Measurements from ENCODE around the gene BOC. TPM values are rescaled to one million over a fixed set of nuclear protein-coding genes. Genes with fewer than 3 reads are reported as not detected.

Gene BOC
- total RNA-seq, 4 donors from 2014 or later = 75.6 to 159 (median 105) TPM

DNA sequence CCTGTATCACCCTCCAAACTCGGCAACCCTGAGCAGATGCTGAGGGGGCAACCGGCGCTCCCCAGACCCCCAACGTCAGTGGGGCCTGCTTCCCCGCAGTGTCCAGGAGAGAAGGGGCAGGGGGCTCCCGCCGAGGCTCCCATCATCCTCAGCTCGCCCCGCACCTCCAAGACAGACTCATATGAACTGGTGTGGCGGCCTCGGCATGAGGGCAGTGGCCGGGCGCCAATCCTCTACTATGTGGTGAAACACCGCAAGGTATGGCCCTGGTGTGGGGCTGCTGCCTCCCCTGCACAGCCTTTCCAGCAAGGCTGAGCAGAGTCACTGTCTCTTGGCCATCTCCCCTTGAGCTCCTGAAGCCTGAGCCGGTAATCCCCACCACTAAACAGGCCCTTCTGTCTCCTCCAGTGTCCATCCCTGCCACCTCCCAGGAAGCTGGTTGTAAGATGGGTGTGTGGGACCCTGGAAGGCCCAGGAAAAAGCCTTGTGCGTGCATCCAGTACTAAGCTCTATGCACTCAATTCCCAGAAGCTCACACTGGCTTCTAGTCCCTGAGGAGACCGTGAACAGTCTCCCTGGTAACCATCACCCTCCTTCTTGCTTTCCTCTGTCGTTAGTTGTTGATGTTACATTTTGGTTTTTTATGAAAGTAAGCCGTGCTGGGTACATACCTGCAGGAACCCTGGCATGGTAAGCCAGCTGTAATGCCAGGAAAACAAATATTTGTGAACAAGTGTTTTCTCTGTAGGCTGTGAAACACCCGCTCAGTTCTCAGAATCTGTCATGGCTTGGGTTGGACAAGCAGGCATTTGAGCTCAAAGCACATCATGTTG is 63.3 kb downstream of the BOC start:
- H3K27ac ChIP-seq = peak overlapping the region; percentile 80

DNA sequence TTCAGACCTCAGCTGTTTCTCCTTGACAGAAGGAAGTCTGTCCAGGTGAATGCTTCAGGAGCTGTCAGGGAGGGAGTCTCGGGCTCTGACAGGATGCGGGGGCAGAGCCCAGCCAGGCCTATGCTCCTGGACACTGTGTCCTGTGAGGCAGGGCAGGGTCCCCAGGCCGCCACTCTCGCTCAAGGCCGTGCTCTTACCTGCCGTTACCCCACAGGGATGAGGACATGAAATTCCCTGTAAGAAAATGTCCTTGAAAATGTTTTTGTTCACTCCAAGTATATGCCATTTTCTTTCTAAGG is 63.9 kb downstream of the BOC start:
- Histone ChIP-seq H3K36me3 (peaks cover 86% of the 10 kb centered on the region), H3K27me3 (no peaks in the 10 kb centered on the region), H3K9me3 (no peaks in the 10 kb centered on the region), H3K4me1 (peaks cover 19% of the 10 kb centered on the region), H3K4me3 (no peak overlapping the region), H3K27ac (peak overlapping the region; percentile 80)
- 97% methylated on average over 6 of the region's 6 CpGs for WGBS
- TF ChIP-seq EP300 (IDR thresholded peaks at IDR 0.05) = no peak
- no peak for TF ChIP-seq CTCF (IDR thresholded peaks at IDR 0.05)
- TF ChIP-seq POLR2A (IDR thresholded peaks at IDR 0.05) = no peak
- no peak for TF ChIP-seq POLR2AphosphoS5 (IDR thresholded peaks at IDR 0.05)
- DNase-seq (ENCODE audit: low spot score in 2 of 2) = no peak

More for the DNA sequence above, 63.3 kb downstream of the BOC start:
- WGBS = 78% methylated on average over 20 of the region's 20 CpGs
- no peak for DNase-seq (ENCODE audit: low spot score in 2 of 2)
- Histone ChIP-seq H3K36me3 (peaks cover 86% of the 10 kb centered on the region), H3K27me3 (no peaks in the 10 kb centered on the region), H3K9me3 (no peaks in the 10 kb centered on the region), H3K4me3 (no peak overlapping the region), H3K4me1 (peaks cover 25% of the 10 kb centered on the region)
- TF ChIP-seq EP300 (IDR thresholded peaks at IDR 0.05) (no peak), POLR2A (IDR thresholded peaks at IDR 0.05) (no peak), POLR2AphosphoS5 (IDR thresholded peaks at IDR 0.05) (no peak), CTCF (IDR thresholded peaks at IDR 0.05) (no peak)

- no peak overlapping the region for H3K4me3 ChIP-seq
- 80% methylated on average over 2 of the region's 2 CpGs for WGBS
Measured at GRCh38 chr3:113275583-113275928, 64.2 kb downstream of the BOC start.

DNA sequence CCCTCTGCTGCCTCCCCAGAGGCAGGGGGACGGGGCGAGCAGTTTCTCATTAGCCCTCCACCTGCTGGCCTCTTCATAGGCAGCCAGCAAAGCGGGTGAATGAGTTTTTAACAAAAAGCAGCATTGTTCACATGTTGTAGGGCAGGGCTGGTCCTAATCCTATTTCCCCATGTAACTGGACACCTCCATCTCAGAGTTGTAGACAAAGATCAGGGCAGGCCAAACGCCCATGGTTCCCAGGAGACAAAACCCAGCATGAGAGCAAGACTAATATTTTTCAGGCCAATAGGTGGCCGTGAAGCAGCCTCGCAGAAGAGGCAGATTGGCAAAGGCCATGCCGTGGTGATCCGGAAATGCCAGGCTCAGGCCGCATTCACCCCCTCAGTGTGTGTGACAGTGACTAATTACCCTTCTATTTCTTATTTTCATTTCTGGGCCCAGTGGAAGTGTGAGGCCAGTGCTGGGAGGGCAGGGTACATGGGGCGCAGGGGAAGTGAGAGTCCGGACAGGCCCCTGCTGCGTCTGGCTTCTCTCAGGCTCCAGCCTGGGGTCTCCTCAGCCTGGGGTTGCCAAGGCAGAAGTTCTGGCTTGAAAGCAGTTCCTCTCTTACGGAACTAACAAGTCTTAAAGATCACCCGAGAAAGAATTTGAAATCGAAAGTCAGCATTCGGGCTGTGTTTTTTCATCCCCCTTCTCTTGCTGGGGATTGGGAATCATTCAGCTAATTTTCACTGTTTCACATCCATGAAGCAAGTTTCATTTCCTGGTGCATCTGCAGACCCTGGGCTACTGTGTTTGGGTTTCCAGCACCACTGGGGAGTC is 64.8 kb downstream of the BOC start:
- no peaks in the 10 kb centered on the region for H3K9me3 ChIP-seq
- peaks cover 15% of the 10 kb centered on the region for H3K4me1 ChIP-seq
- TF ChIP-seq EP300 (IDR thresholded peaks at IDR 0.05) (no peak), CTCF (IDR thresholded peaks at IDR 0.05) (no peak), POLR2A (IDR thresholded peaks at IDR 0.05) (no peak), POLR2AphosphoS5 (IDR thresholded peaks at IDR 0.05) (peak in 1 of 3 donors; percentile 22)
- H3K36me3 ChIP-seq = peaks cover 87% of the 10 kb centered on the region
- no peaks in the 10 kb centered on the region for H3K27me3 ChIP-seq
- DNase-seq (ENCODE audit: low spot score in 2 of 2) = no peak
- peak overlapping the region; percentile 80 for H3K27ac ChIP-seq
- WGBS = 62% methylated on average over 15 of the region's 16 CpGs
- H3K4me3 ChIP-seq = peak overlapping the region; percentile 25

More at GRCh38 chr3:113275583-113275928, 64.2 kb downstream of the BOC start:
- Histone ChIP-seq H3K27me3 (no peaks in the 10 kb centered on the region), H3K9me3 (no peaks in the 10 kb centered on the region), H3K4me1 (peaks cover 16% of the 10 kb centered on the region), H3K27ac (peak overlapping the region; percentile 80), H3K36me3 (peaks cover 86% of the 10 kb centered on the region)
- TF ChIP-seq EP300 (IDR thresholded peaks at IDR 0.05) (no peak), POLR2A (IDR thresholded peaks at IDR 0.05) (no peak), CTCF (IDR thresholded peaks at IDR 0.05) (no peak), POLR2AphosphoS5 (IDR thresholded peaks at IDR 0.05) (no peak)
- no peak for DNase-seq (ENCODE audit: low spot score in 2 of 2)

- Histone ChIP-seq H3K4me3 (peak overlapping the region; percentile 25), H3K27ac (peak overlapping the region; percentile 80), H3K4me1 (peaks cover 15% of the 10 kb centered on the region), H3K9me3 (no peaks in the 10 kb centered on the region), H3K27me3 (no peaks in the 10 kb centered on the region), H3K36me3 (peaks cover 89% of the 10 kb centered on the region)
- TF ChIP-seq CTCF (IDR thresholded peaks at IDR 0.05) (no peak), POLR2AphosphoS5 (IDR thresholded peaks at IDR 0.05) (no peak), EP300 (IDR thresholded peaks at IDR 0.05) (no peak), POLR2A (IDR thresholded peaks at IDR 0.05) (no peak)
- WGBS = 55% methylated on average over 5 of the region's 5 CpGs
- no peak for DNase-seq (ENCODE audit: low spot score in 2 of 2)
Measured at GRCh38 chr3:113276751-113277080, 65.4 kb downstream of the BOC start.
